ENCODE data around the gene PFKFB2. TPM values are rescaled to one million over a fixed set of nuclear protein-coding genes. Genes with fewer than 3 reads are reported as not detected.

The PFKFB2 gene
- total RNA-seq, 1 donor from 2014 or later, result 7.2 TPM

DNA sequence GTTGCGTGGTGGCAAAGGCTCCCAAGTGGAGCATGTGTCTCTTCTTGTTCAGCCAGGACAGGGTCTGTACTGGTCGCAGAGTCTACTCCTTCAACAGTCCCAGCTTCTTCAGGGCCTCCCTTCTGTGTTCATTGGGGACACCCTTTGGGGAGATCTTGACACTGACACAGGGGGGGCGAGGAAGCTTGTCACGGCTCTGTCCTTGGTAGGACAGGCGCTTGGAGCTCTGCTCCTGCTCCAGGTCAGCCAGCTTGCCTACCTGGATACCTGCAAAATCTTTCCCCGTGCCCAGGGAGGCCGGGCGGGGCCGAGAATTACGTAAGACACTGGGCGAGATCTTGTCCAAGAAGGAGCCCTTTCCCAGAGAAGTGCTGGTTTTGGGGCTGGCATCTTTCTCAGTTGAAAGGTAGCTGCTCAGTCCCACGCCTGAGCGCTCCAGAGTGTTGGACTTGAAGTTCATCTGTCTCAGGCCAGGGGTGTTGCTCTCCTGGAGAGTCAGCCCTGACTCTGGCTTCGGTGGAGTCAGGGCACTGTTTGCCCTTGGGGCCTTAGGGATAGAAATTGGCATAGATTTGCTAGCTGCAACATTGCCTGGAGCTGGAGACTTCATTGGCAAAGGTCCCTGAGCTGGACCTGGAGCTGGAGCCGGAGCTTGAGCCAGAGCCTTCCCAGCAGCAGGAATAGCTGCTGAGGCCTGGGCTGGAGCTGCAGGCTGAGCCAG lies 31.0 kb upstream of the PFKFB2 start:
- DNase-seq (ENCODE audit: low spot score), result no peak

GRCh38 chr1:207022996-207023679 lies 29.9 kb upstream of the PFKFB2 start:
- DNase-seq (ENCODE audit: low spot score), result no peak

GRCh38 chr1:207024202-207025145 lies 28.6 kb upstream of the PFKFB2 start:
- DNase-seq (ENCODE audit: low spot score), result peak; percentile 61

DNA sequence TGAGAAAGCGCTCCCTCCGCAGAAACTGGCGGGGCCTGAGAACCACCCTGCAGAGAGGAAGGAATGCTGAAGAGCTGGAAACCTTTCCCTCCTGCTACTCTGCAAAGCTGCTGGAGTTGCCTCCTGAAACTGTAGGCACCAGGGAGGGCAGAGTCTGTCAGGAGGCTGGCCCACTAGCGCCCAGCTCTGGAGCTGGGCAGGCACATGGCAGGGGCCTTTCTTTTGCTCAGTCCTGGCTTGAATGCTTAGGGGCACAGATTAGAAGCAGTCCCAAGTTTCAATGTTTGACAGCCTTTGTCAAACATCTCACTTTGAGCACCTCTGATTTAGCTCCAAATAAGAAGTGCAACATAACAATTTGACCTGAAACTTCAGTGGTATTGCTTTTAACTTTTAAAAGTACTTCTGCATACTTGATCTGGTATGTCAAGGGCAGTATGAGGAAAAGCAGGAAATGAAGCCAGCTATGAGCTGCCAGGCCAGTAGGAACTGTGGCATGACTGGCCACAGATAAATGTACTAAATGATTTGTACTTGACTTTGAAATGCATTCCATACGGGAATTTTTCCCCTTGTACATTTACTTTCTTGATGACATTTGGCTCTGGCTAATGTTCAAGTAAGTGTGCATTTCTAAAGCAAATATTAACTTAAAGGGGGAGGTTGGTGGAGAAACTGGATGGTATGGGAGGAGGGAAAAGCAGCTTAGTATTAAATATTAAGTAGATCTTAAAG lies 27.8 kb upstream of the PFKFB2 start:
- peak; percentile 68 for DNase-seq (ENCODE audit: low spot score)

GRCh38 chr1:207026104-207026534 lies 27.0 kb upstream of the PFKFB2 start:
- DNase-seq (ENCODE audit: low spot score), result peak; percentile 80

DNA sequence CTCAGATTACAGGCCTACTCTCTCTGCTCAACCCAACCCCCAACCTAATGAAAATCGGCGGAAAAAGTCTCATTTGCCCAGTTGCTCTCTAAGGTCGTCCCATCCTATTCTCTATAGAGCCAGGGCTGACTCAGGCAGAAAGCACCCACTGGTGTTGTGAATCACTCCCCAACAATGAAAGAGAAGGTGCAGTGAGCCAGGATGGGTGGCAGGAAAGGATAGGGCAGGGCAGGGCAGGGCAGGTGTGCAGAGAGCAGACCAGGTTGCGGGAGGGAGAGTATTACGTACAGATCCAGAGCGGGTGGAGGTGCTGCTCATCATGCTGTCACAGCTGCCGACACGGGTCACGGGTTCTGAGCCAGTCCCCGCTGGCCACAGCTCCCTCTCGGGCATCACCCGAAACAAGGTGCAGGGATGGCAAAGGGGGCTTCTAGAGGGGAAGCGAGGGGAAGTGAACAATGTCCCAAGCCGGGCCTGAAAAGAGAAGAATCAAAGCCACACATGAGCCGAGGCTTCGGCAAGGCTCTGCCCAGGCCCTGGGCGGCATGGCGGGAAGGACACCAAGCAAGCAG lies 25.8 kb upstream of the PFKFB2 start:
- DNase-seq (ENCODE audit: low spot score), result no peak

DNA sequence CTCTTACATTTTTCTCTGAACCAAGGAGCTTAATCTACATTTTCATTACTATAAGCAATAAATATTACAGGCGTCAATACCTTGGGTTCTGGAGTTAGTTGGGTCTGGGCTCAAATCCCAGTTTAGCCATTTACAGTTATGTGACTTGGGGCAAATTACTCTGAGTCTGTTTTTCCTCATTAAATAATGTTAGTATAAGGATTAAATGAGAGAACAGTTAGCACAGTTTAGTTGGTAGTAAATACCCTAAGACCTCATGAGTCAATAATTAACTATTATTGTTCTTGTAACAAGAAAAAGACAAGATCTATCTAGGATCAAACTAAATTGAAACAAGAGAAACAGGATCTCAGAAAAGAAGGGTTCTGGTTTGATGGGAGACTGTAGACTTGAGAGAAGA lies 25.2 kb upstream of the PFKFB2 start:
- no peak for DNase-seq (ENCODE audit: low spot score)

GRCh38 chr1:207028884-207029650 lies 24.0 kb upstream of the PFKFB2 start:
- DNase-seq (ENCODE audit: low spot score), result no peak

DNA sequence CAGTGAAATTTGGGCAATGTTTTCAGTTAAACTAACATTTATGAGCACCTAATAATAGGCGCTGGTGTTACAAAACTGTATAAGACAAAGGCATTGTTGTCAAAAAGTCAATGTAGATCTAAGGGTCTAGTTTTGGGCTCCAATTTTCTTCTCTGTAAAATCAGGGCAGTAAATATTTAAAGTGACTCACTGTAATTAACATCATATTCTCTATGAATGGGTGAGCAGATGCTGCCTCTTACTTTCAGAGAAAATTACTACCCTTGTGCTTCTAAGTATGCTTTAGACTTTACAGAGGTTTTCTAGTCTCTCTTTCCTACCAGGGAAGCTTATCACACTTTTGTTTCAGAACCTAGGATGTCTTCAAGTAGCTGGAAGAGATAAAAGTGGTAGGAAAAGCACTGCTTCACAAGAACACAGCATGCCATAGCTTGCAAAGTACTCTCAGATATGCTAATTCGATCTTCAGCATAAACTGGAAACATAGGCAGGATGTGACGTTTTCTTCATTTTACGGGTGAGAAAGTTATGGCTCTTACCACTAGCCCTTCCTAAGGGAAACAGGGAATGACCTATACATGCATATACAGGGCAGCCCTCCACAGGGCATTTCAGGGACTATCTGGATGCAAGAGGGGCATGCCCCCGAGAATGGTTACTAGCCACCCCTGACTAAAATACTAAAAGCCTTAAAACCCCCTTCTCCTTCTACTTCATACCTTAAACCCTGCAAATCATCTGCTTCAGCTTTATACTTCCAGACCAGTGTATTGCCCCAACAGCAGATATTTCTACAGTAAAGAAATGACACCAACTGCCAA lies 23.2 kb upstream of the PFKFB2 start:
- DNase-seq (ENCODE audit: low spot score), result no peak

DNA sequence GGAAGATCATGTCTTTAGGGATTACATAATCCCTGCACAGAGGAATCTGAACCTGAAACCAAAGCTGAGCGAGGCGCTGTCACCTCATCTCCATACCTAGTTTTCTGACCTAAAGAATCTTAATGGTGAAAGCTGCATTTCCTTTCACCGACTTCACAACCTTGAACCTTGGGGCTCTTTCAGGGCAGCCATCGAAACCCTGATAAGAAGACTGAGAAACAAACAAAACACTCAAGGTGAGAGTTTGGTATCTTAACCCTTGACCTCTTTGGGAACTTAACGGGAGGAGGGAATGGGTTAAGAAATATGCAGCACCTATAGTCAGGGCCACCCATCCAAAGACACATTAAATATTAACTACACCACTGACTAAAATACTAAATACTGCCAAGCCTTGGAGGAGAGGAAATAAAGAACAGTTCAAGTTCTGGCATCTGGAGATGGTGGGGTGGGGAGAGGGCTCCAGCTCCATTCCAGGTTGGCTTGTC lies 22.5 kb upstream of the PFKFB2 start:
- no peak for DNase-seq (ENCODE audit: low spot score)

DNA sequence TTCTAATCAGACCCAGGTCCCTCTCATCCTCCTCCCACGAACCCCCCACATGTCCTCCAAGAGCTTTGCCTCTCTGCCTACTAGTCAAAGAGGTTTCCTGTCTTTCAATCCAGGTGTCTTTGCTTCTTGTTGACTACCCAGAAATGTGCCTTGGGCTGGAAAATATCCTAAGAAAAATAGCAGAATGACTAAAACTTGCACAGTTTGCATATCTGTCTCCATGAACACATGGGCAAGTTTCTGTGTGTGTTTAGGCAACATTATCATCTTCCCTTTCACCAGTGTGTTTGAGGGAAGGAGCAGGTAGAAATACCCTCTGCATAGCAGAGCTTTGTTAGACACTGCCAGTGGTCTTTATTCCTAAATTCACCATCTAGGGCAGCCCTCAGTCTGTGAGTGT lies 22.1 kb upstream of the PFKFB2 start:
- DNase-seq (ENCODE audit: low spot score), result no peak

DNA sequence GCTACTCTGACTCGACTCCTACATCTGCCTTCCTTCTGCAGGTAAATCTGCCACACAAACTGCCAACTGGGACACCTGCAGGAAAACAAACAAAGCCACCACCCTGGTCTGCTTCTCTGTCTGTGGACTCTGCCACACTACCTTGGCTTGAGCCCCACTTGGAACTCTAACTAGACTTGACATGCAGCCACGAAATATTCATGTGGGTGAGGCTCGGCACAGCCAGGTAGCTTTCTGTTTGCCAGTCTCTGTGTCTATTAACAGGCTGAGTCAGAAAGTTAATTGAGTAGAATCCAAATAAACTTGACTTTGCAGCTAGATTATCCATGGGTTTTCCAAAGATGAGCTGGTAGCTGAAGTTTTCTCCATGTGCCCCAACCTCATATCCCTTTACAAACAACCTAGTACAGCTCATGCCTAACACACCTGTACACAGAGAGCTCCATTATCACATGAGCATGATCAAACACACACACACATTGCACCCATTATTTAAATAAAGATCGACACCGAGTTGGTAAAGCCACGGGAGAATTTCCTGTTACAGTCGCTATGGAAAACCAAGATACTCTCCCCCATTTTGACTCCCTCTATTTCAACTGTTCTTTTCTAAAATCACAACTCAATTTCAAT lies 21.3 kb upstream of the PFKFB2 start:
- DNase-seq (ENCODE audit: low spot score), result no peak

DNA sequence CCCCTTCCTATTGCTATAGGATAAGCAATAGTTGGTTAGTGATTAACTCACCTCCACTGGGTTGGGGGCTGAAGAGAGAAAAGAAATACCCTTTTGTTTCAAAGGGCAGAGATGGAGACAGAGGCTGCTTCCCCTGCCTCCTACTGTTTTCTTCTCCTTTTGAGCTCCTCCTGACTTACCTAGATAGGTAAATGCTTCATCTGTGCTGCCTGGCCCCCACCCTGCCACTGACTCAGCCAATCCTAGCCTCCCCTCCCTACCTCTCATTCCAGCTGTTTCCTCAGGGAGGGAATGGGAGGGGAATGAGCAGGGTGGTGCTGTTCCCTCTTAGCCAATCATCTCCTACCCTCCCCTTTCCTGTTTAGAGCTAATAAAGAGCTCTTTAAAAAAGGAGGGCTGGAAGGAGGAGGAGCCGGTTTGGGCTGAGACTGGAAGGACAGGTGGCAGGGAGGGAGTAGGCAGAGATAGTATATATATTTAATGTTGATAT lies 20.5 kb upstream of the PFKFB2 start, which contains the start of gene C1orf116:
TSS of gene C1orf116 (minus strand) at position 229 of the 490 bp plus-strand sequence. CDS start 5,158 bp downstream, outside the sequence.
- DNase-seq (ENCODE audit: low spot score), result peak; percentile 70

DNA sequence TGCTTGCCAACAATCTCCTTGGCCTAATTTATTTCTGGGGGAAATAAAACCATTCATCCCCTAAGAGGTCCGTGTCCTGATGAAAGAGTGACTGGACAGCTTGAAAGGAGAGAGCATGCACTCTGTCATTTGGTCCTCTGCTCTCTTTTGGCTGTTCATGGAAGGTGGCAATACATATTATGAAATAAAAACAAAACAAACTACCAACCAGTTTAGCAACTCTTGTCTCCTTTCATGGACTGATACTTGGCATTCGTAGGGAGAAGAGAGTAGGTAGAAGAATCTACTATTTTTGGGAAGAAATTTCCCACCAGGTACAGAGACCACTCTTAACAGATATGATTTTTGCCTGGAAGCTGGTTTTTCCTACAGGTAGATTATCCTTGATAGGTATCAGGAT lies 19.8 kb upstream of the PFKFB2 start:
- no peak for DNase-seq (ENCODE audit: low spot score)

- DNase-seq (ENCODE audit: low spot score), result no peak
Measured at GRCh38 chr1:207034208-207034607, 18.9 kb upstream of the PFKFB2 start.

DNA sequence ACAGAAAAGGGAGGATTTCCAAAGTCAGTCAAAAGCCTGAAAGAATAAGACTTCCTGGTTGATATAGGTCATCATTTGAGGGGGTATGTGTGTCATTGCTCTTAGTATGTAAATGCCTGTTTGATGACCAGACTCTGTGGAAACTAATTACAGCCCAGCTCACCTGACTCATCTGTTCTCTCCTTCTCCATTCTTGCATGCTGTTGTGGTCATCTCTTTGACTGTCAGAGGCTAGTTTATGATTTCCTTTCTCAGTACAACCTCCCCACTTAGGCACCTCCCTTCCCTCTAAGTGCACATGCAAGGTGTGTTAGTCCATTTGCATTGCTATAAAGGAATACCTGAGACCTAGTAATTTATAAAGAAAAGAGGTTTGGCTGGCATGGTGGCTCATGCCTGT lies 18.1 kb upstream of the PFKFB2 start:
- no peak for DNase-seq (ENCODE audit: low spot score)

DNA sequence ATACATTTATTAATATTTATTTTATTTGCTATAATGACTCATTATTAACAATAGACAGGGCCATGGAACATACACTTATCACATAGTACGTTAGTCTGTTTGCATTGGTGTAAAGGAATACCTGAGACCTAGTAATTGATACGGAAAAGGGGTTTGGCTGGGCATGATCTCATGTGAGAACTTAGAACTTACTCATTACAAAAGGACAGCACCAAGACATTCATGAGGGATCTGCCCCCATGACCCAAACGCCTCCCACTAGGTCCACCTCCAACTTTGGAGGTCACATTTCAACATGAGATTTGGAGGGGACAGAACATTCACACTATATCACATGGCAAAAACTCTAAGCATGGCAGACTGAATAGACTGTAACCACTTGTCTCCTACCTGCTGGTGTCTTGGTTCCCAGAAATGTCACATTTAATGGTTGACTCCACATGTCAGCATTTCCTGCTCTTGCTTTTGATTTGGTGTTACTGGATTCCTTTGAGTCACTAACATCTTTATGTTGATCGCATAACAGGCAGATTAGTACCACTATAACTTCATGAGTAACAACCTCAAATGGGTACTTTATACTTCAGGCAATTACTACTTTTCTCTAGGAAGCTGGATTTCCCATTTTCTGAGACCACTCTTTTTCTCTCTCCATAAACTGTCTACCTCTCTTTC lies 17.1 kb upstream of the PFKFB2 start:
- DNase-seq (ENCODE audit: low spot score), result no peak

DNA sequence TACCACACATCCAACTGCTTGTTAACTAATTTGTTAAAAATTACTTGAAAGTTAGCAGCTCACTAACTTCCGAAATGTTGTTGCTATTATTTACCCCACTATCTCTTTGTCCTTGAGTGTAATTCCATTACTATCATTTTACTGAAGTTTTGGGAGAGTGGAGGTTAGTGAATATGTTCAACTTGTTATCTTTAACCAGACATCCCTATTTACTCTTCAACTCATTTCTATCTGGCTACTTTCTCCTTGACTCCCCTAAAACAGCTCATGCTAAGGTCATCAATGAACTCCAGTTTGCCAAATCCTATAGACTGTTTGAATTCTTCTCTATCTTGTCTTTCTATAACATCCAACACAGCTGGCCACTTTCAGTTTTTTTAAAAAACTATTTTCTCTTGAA lies 16.2 kb upstream of the PFKFB2 start:
- no peak for DNase-seq (ENCODE audit: low spot score)
